Activated CD8-positive, alpha-beta memory T cell treated with anti-CD3 and anti-CD28 coated beads, Interleukin-2, amount 10 ng/mL, durations not matched to agents 7 days and 5 days (primary cell): ENCODE data around the gene PPHLN1. TPM values are rescaled to one million over a fixed set of nuclear protein-coding genes. Genes with fewer than 3 reads are reported as not detected.
"Not testable (repeated sequence)": the region's sequence is repeated elsewhere in the genome, so short reads cannot be mapped to it uniquely, and the experiment has no call there.

Source experiments
- ATAC-seq: fragments of 150-1000 bp; cut with Tn5 transposase; one replicate; pipeline ENCODE4 v1.10.0; 2021; ENCODE audit warnings: moderate library complexity
- CTCF ChIA-PET: fragments of 350-600 bp; sonication (Branson Sonifier 250); formaldehyde crosslinking; loops from one replicate; lab custom pipeline; 2021; ENCODE audit warnings: antibody characterized with exemption; lab: Charles Lee
- DNase-seq: peaks from one replicate; pipeline ENCODE4 v3.0.0-alpha.2; 2020
- H3K27ac Mint-ChIP-seq: one replicate; pipeline ENCODE4 v1.8.0; 2021; ENCODE audit warnings: mild to moderate bottlenecking, mixed read lengths
- H3K27me3 Mint-ChIP-seq: one replicate; pipeline ENCODE4 v1.8.0; 2021; ENCODE audit warnings: mixed read lengths
- H3K36me3 Mint-ChIP-seq: one replicate; pipeline ENCODE4 v1.8.0; 2021; ENCODE audit warnings: mild to moderate bottlenecking, mixed read lengths
- H3K4me1 Mint-ChIP-seq: one replicate; pipeline ENCODE4 v1.8.0; 2021; ENCODE audit warnings: mixed read lengths
- H3K4me3 Mint-ChIP-seq: one replicate; pipeline ENCODE4 v1.8.0; 2021; ENCODE audit warnings: mild to moderate bottlenecking, moderate library complexity, mixed read lengths
- H3K9me3 Mint-ChIP-seq: one replicate; pipeline ENCODE4 v1.8.0; 2022; ENCODE audit warnings: low read depth, mixed read lengths
- total RNA-seq, 2 experiments: library from RNA; stranded (reverse); gene quantifications; one replicate each; pipeline ENCODE4 v1.2.3, GENCODE V29; 2021

PPHLN1 gene
- total RNA-seq, 2 experiments from 2014 or later = 84.1 to 86.1 TPM

DNA sequence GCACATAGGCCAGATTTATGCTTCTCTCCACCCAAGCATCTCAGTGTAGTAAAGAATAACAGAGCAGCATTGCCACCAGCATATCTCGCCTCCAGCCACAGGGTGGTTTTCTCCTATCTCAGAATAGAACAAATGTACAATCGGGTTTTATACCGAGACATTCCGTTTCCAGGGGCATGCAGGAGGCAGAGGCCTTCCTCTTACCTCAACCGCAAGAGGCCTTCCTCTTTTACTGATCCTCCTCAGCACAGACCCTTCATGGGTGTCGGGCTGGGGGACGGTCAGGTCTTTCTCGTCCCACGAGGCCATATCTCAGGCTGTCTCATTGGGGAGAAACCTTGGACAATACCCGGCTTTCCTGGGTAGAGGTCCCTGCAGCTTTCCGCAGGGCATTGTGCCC lies 4.1 kb downstream of the PPHLN1 start:
- H3K4me3 Mint-ChIP-seq, H3K36me3 Mint-ChIP-seq, H3K9me3 Mint-ChIP-seq, CTCF ChIA-PET, DNase-seq, H3K27me3 Mint-ChIP-seq, ATAC-seq: not testable (repeated sequence)
- Mint-ChIP-seq H3K4me1 (peaks cover 58% of the 10 kb centered on the region), H3K27ac (peak overlapping the region; percentile 2)

- Mint-ChIP-seq H3K27me3 (no peaks in the 10 kb centered on the region), H3K9me3 (no peaks in the 10 kb centered on the region), H3K4me1 (peaks cover 54% of the 10 kb centered on the region), H3K36me3 (peaks cover 11% of the 10 kb centered on the region), H3K27ac (no peak overlapping the region), H3K4me3 (no peak overlapping the region)
- peak; percentile 53 for ATAC-seq
- CTCF ChIA-PET = interaction anchor here (0.6 to 1.8 kb wide), 12 partner anchors 9 to 308 kb away, joined by 3 to 5 read pairs (median 3); no protein-coding TSS in a partner anchor
- no peak for DNase-seq
Measured at GRCh38 chr12:42332301-42333285, 6.6 kb downstream of the PPHLN1 start.

- H3K4me3 Mint-ChIP-seq = no peak overlapping the region
- no peaks in the 10 kb centered on the region for H3K9me3 Mint-ChIP-seq
- CTCF ChIA-PET = interaction anchor here (1.0 to 1.8 kb wide), 2 partner anchors 35 to 97 kb away, joined by 3 to 5 read pairs; no protein-coding TSS in a partner anchor
- H3K27me3 Mint-ChIP-seq = no peaks in the 10 kb centered on the region
- ATAC-seq = no peak
- no peak overlapping the region for H3K27ac Mint-ChIP-seq
- peaks cover 39% of the 10 kb centered on the region for H3K4me1 Mint-ChIP-seq
- peaks cover 22% of the 10 kb centered on the region for H3K36me3 Mint-ChIP-seq
- DNase-seq = no peak
Measured at GRCh38 chr12:42336286-42336685, 10.3 kb downstream of the PPHLN1 start.

- H3K4me3 Mint-ChIP-seq = no peak overlapping the region
- H3K4me1 Mint-ChIP-seq = peaks cover 32% of the 10 kb centered on the region
- no peaks in the 10 kb centered on the region for H3K9me3 Mint-ChIP-seq
- CTCF ChIA-PET = no interaction called here
- H3K27me3 Mint-ChIP-seq = no peaks in the 10 kb centered on the region
- peak overlapping the region; percentile 44 for H3K27ac Mint-ChIP-seq
- DNase-seq (no peak), ATAC-seq (no peak)
- H3K36me3 Mint-ChIP-seq = peaks cover 24% of the 10 kb centered on the region
Measured at GRCh38 chr12:42338280-42338679, 12.3 kb downstream of the PPHLN1 start.

GRCh38 chr12:42342028-42342427 lies 16.1 kb downstream of the PPHLN1 start:
- no peaks in the 10 kb centered on the region for H3K27me3 Mint-ChIP-seq
- H3K9me3 Mint-ChIP-seq = no peaks in the 10 kb centered on the region
- peaks cover 24% of the 10 kb centered on the region for H3K4me1 Mint-ChIP-seq
- H3K27ac Mint-ChIP-seq = no peak overlapping the region
- CTCF ChIA-PET = no interaction called here
- peaks cover 24% of the 10 kb centered on the region for H3K36me3 Mint-ChIP-seq
- no peak overlapping the region for H3K4me3 Mint-ChIP-seq
- no peak for DNase-seq
- no peak for ATAC-seq

- CTCF ChIA-PET = no interaction called here
- ATAC-seq = peak; percentile 20
- no peaks in the 10 kb centered on the region for H3K27me3 Mint-ChIP-seq
Measured at GRCh38 chr12:42343721-42344120, 17.8 kb downstream of the PPHLN1 start.

DNA sequence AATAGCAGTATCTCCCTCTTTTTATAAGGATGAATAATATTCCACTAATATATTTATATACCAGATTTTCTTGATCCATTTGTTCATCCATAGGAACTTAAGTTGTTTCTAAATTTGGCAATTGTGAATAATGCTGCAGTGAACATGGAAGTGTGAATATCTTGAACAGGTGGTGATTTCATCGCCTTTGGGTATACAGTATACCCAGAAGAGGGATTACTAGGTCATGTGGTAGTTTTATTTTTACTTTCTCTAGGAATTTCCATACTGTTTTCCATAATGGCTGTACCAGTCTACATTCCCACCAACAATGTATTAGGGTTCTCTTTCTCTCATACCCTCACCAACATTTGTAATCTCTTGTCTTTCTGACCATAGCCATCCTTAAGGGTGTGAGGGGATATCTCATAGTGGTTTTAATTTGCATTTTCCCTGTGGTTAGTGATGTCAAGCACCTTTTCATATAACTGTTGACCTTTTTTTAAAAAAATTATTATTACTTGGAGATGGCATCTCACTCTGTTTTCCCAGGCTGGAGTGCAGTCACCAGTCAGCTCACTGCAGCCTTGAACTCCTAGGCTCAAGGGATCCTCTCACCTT lies 20.5 kb downstream of the PPHLN1 start:
- peaks cover 27% of the 10 kb centered on the region for H3K36me3 Mint-ChIP-seq
- H3K4me3 Mint-ChIP-seq = no peak overlapping the region
- no peaks in the 10 kb centered on the region for H3K9me3 Mint-ChIP-seq
- no peak for DNase-seq
- no peaks in the 10 kb centered on the region for H3K27me3 Mint-ChIP-seq
- peaks cover 13% of the 10 kb centered on the region for H3K4me1 Mint-ChIP-seq
- CTCF ChIA-PET = interaction anchor here (1.2 kb wide), 1 partner anchor 11 kb away, joined by 4 read pairs; no protein-coding TSS in a partner anchor
- H3K27ac Mint-ChIP-seq = no peak overlapping the region
- ATAC-seq = no peak

More at GRCh38 chr12:42343721-42344120, 17.8 kb downstream of the PPHLN1 start:
- Mint-ChIP-seq H3K4me1 (peaks cover 16% of the 10 kb centered on the region), H3K9me3 (no peaks in the 10 kb centered on the region), H3K4me3 (no peak overlapping the region), H3K36me3 (peaks cover 24% of the 10 kb centered on the region), H3K27ac (no peak overlapping the region)
- DNase-seq = no peak

DNA sequence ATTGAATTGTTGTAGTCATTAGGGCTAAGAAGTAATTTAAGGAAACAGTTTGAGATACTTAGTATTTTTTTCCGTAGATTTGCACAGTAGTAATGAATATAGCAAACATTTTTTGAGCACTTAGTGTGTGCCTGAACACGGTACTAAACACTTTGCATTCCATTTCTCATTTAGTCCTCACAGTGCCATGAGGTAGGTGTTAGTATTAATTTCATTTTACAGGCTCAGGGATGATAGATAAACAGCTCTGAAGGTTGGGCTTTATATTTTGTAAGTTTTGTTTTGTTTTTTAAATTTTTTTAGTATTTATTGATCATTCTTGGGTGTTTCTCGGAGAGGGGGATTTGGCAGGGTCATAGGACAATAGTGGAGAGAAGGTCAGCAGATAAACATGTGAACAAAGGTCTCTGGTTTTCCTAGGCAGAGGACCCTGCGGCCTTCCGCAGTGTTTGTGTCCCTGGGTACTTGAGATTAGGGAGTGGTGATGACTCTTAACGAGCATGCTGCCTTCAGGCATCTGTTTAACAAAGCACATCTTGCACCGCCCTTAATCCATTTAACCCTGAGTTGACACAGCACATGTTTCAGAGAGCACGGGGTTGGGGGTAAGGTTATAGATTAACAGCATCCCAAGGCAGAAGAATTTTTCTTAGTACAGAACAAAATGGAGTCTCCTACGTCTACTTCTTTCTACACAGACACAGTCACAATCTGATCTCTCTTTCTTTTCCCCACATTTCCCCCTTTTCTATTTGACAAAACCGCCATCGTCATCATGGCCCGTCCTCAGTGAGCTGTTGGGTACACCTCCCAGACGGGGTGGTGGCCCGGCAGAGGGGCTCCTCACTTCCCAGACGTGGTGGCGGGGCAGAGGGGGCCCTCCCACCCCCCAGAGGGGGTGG lies 23.4 kb downstream of the PPHLN1 start:
- peaks cover 23% of the 10 kb centered on the region for H3K36me3 Mint-ChIP-seq
- not testable (repeated sequence) for DNase-seq, ATAC-seq, H3K27me3 Mint-ChIP-seq, H3K27ac Mint-ChIP-seq, H3K4me3 Mint-ChIP-seq, H3K4me1 Mint-ChIP-seq, H3K9me3 Mint-ChIP-seq
- CTCF ChIA-PET = interaction anchor here (2.2 kb wide), 1 partner anchor 23 kb away, joined by 6 read pairs; no protein-coding TSS in a partner anchor

GRCh38 chr12:42350021-42350407 lies 24.0 kb downstream of the PPHLN1 start:
- H3K4me1 Mint-ChIP-seq, ATAC-seq, DNase-seq, H3K27me3 Mint-ChIP-seq, H3K4me3 Mint-ChIP-seq, CTCF ChIA-PET, H3K9me3 Mint-ChIP-seq, H3K27ac Mint-ChIP-seq: not testable (repeated sequence)
- H3K36me3 Mint-ChIP-seq = peaks cover 26% of the 10 kb centered on the region

- CTCF ChIA-PET = interaction anchor here (1.2 kb wide), 1 partner anchor 16 kb away, joined by 3 read pairs; no protein-coding TSS in a partner anchor
- peaks cover 17% of the 10 kb centered on the region for H3K4me1 Mint-ChIP-seq
- H3K27ac Mint-ChIP-seq = no peak overlapping the region
- H3K36me3 Mint-ChIP-seq = peaks cover 34% of the 10 kb centered on the region
- no peak overlapping the region for H3K4me3 Mint-ChIP-seq
- no peaks in the 10 kb centered on the region for H3K9me3 Mint-ChIP-seq
- no peaks in the 10 kb centered on the region for H3K27me3 Mint-ChIP-seq
- DNase-seq = no peak
- no peak for ATAC-seq
Measured at GRCh38 chr12:42356344-42356743, 30.4 kb downstream of the PPHLN1 start.

- CTCF ChIA-PET = interaction anchor here (1.3 to 4.5 kb wide), 2 partner anchors 9 to 12 kb away, joined by 3 to 26 read pairs; no protein-coding TSS in a partner anchor
- ATAC-seq (peak; percentile 53), DNase-seq (no peak)
- no peaks in the 10 kb centered on the region for H3K27me3 Mint-ChIP-seq
- H3K4me1 Mint-ChIP-seq = peaks cover 23% of the 10 kb centered on the region
- H3K9me3 Mint-ChIP-seq = no peaks in the 10 kb centered on the region
- peaks cover 38% of the 10 kb centered on the region for H3K36me3 Mint-ChIP-seq
- H3K4me3 Mint-ChIP-seq = no peak overlapping the region
- peak overlapping the region; percentile 72 for H3K27ac Mint-ChIP-seq
Measured at GRCh38 chr12:42360747-42361403, 34.9 kb downstream of the PPHLN1 start.

DNA sequence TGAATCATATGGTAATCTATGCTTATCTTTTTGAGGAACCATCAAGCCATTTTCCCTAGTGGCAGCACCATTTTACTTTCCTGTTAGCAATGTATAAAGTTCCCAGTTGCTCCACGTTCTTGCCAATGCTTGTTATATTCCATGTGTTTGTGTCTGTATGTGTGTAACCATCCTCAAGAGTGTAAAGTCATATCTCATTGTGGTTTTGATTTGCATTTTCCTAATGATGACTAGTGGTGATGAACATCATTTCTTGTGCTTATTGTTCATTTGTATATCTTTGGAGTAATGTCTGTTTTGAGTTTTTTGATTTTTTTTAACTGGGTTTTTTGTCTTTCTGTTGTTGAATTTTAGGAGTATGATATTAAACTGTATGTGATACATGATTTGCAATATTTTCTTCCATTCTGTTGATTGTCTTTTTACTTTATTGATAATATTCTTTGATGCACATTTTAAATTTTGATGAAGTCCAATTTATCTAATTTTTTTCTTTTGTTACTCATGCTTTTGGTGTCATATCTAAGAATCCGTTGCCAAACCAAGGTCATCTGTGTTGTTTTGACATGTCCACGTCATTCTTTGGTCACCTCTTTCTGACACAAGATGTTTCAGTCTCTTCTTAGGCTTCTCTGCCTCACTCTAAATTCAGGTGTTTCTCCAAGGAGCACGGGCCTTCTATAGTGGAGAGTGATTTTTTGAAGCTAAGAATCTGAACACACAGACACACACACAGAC lies 36.1 kb downstream of the PPHLN1 start:
- H3K27ac Mint-ChIP-seq = no peak overlapping the region
- H3K27me3 Mint-ChIP-seq = no peaks in the 10 kb centered on the region
- CTCF ChIA-PET = interaction anchor here (1.6 to 4.5 kb wide), 2 partner anchors 10 to 11 kb away, joined by 4 to 26 read pairs; no protein-coding TSS in a partner anchor
- ATAC-seq (no peak), DNase-seq (no peak)
- H3K9me3 Mint-ChIP-seq = no peaks in the 10 kb centered on the region
- no peak overlapping the region for H3K4me3 Mint-ChIP-seq
- H3K36me3 Mint-ChIP-seq = peaks cover 33% of the 10 kb centered on the region
- H3K4me1 Mint-ChIP-seq = peaks cover 23% of the 10 kb centered on the region
